C1 segment of cervical spinal cord (tissue), 14 donors: ENCODE measurements around the gene TBXAS1.
"Not testable (repeated sequence)": the region's sequence is repeated elsewhere in the genome, so short reads cannot be mapped to it uniquely, and the experiment has no call there.

Source experiments
- DNase-seq, 14 donors: peaks; one replicate each; lab custom pipeline; 2025; lab: John Stamatoyannopoulos, UW

The TBXAS1 gene

GRCh38 chr7:139914306-139915267 lies 85.5 kb downstream of the TBXAS1 start:
- DNase-seq: no peak

GRCh38 chr7:139915268-139915863 lies 86.3 kb downstream of the TBXAS1 start:
- DNase-seq: no peak

- no peak for DNase-seq
Observed at GRCh38 chr7:139915864-139916716, 87.0 kb downstream of the TBXAS1 start.

- no peak for DNase-seq
Observed at GRCh38 chr7:139916717-139917395, 87.8 kb downstream of the TBXAS1 start.

- DNase-seq: no peak
Observed at GRCh38 chr7:139917851-139918250, 88.8 kb downstream of the TBXAS1 start.

- no peak for DNase-seq
Observed at GRCh38 chr7:139918480-139918879, 89.4 kb downstream of the TBXAS1 start.

- no peak for DNase-seq
Observed at GRCh38 chr7:139923090-139923489, 94.0 kb downstream of the TBXAS1 start.

GRCh38 chr7:139924461-139924860 lies 95.4 kb downstream of the TBXAS1 start:
- DNase-seq: no peak

- DNase-seq: not testable (repeated sequence)
Observed at GRCh38 chr7:139929221-139929620, 100.2 kb downstream of the TBXAS1 start.

GRCh38 chr7:139930286-139930965 lies 101.4 kb downstream of the TBXAS1 start:
- DNase-seq: no peak

GRCh38 chr7:139931190-139931934 lies 102.3 kb downstream of the TBXAS1 start:
- DNase-seq: no peak

- no peak for DNase-seq
Observed at GRCh38 chr7:139932531-139932930, 103.5 kb downstream of the TBXAS1 start.

GRCh38 chr7:139936760-139937310 lies 107.8 kb downstream of the TBXAS1 start:
- no peak for DNase-seq

GRCh38 chr7:139937715-139938114 lies 108.7 kb downstream of the TBXAS1 start:
- peak in 5 of 14 donors; percentile 9 to 46 (median 35) for DNase-seq

- DNase-seq: no peak
Observed at GRCh38 chr7:139940866-139941265, 111.8 kb downstream of the TBXAS1 start.

GRCh38 chr7:139941421-139941820 lies 112.4 kb downstream of the TBXAS1 start:
- no peak for DNase-seq

- DNase-seq: no peak
Observed at GRCh38 chr7:139941866-139942265, 112.8 kb downstream of the TBXAS1 start.

- no peak for DNase-seq
Observed at GRCh38 chr7:139942636-139943035, 113.6 kb downstream of the TBXAS1 start.

- DNase-seq: no peak
Observed at GRCh38 chr7:139943401-139943800, 114.3 kb downstream of the TBXAS1 start.

- no peak for DNase-seq
Observed at GRCh38 chr7:139944248-139944647, 115.2 kb downstream of the TBXAS1 start.
